ENCODE data around the gene CDH1. TPM values are rescaled to one million over a fixed set of nuclear protein-coding genes. Genes with fewer than 3 reads are reported as not detected.

Gene CDH1
- total and polyA plus RNA-seq, 2 experiments from 2014 or later = 64.1 to 142 TPM

DNA sequence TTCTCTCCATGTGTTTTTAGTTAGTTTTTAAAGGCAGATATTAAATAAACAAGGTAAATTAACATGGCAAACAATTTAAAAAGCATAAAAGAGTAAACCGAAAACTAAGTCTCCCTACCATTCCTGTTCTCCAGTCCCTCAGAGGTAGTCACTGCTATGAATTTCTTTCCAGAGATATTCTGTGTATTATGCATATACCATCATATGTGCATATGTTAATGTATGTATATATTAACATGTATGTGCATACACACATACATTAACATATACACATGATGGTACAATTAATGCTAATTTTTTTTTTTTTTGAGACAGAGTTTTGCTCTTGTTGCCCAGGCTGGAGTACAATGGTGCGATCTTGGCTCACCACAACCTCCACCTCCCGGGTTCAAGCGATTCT lies 138.8 kb downstream of the CDH1 start:
- H3K4me1 Mint-ChIP-seq = no peaks in the 10 kb centered on the region
- Histone ChIP-seq H3K27me3 (ENCODE audit: insufficient read depth) (no peaks in the 10 kb centered on the region), H3K9me2 (ENCODE audit: insufficient read depth) (no peaks in the 10 kb centered on the region), H3K4me1 (ENCODE audit: insufficient read depth) (no peaks in the 10 kb centered on the region), H3K4me3 (no peak overlapping the region), H4K20me1 (replicated peaks; ENCODE audit: insufficient read depth) (no peaks in the 10 kb centered on the region), H3F3A (replicated peaks; ENCODE audit: low read depth) (no peaks in the 10 kb centered on the region), H3K27ac (ENCODE audit: low read depth) (no peak overlapping the region), H3K36me3 (ENCODE audit: insufficient read depth) (peaks cover 14% of the 10 kb centered on the region), H3K4me2 (no peak overlapping the region), H2AFZ (no peak overlapping the region), H3K79me2 (replicated peaks; ENCODE audit: insufficient read depth) (no peaks in the 10 kb centered on the region)
- TF ChIP-seq, protein P1, sequence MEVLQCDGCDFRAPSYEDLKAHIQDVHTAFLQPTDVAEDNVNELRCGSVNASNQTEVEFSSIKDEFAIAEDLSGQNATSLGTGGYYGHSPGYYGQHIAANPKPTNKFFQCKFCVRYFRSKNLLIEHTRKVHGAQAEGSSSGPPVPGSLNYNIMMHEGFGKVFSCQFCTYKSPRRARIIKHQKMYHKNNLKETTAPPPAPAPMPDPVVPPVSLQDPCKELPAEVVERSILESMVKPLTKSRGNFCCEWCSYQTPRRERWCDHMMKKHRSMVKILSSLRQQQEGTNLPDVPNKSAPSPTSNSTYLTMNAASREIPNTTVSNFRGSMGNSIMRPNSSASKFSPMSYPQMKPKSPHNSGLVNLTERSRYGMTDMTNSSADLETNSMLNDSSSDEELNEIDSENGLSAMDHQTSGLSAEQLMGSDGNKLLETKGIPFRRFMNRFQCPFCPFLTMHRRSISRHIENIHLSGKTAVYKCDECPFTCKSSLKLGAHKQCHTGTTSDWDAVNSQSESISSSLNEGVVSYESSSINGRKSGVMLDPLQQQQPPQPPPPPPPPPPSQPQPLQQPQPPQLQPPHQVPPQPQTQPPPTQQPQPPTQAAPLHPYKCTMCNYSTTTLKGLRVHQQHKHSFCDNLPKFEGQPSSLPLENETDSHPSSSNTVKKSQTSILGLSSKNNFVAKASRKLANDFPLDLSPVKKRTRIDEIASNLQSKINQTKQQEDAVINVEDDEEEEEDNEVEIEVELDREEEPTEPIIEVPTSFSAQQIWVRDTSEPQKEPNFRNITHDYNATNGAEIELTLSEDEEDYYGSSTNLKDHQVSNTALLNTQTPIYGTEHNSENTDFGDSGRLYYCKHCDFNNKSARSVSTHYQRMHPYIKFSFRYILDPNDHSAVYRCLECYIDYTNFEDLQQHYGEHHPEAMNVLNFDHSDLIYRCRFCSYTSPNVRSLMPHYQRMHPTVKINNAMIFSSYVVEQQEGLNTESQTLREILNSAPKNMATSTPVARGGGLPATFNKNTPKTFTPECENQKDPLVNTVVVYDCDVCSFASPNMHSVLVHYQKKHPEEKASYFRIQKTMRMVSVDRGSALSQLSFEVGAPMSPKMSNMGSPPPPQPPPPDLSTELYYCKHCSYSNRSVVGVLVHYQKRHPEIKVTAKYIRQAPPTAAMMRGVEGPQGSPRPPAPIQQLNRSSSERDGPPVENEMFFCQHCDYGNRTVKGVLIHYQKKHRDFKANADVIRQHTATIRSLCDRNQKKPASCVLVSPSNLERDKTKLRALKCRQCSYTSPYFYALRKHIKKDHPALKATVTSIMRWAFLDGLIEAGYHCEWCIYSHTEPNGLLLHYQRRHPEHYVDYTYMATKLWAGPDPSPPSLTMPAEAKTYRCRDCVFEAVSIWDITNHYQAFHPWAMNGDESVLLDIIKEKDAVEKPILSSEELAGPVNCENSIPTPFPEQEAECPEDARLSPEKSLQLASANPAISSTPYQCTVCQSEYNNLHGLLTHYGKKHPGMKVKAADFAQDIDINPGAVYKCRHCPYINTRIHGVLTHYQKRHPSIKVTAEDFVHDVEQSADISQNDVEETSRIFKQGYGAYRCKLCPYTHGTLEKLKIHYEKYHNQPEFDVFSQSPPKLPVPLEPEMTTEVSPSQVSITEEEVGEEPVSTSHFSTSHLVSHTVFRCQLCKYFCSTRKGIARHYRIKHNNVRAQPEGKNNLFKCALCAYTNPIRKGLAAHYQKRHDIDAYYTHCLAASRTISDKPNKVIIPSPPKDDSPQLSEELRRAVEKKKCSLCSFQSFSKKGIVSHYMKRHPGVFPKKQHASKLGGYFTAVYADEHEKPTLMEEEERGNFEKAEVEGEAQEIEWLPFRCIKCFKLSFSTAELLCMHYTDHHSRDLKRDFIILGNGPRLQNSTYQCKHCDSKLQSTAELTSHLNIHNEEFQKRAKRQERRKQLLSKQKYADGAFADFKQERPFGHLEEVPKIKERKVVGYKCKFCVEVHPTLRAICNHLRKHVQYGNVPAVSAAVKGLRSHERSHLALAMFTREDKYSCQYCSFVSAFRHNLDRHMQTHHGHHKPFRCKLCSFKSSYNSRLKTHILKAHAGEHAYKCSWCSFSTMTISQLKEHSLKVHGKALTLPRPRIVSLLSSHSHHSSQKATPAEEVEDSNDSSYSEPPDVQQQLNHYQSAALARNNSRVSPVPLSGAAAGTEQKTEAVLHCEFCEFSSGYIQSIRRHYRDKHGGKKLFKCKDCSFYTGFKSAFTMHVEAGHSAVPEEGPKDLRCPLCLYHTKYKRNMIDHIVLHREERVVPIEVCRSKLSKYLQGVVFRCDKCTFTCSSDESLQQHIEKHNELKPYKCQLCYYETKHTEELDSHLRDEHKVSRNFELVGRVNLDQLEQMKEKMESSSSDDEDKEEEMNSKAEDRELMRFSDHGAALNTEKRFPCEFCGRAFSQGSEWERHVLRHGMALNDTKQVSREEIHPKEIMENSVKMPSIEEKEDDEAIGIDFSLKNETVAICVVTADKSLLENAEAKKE (CRISPR knock-in tag; IDR thresholded peaks at IDR 0.05) = no peak
- no peak for TF ChIP-seq NANOG (IDR thresholded peaks at IDR 0.05; ENCODE audit: borderline replicate concordance)
- no peak for TF ChIP-seq EZH2phosphoT487 (IDR thresholded peaks at IDR 0.05; ENCODE audit: unreplicated experiment)
- TF ChIP-seq, protein P2, sequence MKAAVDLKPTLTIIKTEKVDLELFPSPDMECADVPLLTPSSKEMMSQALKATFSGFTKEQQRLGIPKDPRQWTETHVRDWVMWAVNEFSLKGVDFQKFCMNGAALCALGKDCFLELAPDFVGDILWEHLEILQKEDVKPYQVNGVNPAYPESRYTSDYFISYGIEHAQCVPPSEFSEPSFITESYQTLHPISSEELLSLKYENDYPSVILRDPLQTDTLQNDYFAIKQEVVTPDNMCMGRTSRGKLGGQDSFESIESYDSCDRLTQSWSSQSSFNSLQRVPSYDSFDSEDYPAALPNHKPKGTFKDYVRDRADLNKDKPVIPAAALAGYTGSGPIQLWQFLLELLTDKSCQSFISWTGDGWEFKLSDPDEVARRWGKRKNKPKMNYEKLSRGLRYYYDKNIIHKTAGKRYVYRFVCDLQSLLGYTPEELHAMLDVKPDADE (IDR thresholded peaks at IDR 0.05) = no peak
- TF ChIP-seq EZH2 (IDR thresholded peaks at IDR 0.05; ENCODE audit: low read depth, unreplicated experiment) = no peak
- no peak for TF ChIP-seq CREB1 (CRISPR knock-in tag; IDR thresholded peaks at IDR 0.05; ENCODE audit: low read depth)
- no peak for TF ChIP-seq JUNB (IDR thresholded peaks at IDR 0.05; ENCODE audit: unreplicated experiment)
- no peak for TF ChIP-seq POLR2AphosphoS5 (IDR thresholded peaks at IDR 0.05; ENCODE audit: low read depth)
- TF ChIP-seq ZNF331 (CRISPR knock-in tag; IDR thresholded peaks at IDR 0.05; ENCODE audit: low read depth) = no peak
- TF ChIP-seq, protein P3, sequence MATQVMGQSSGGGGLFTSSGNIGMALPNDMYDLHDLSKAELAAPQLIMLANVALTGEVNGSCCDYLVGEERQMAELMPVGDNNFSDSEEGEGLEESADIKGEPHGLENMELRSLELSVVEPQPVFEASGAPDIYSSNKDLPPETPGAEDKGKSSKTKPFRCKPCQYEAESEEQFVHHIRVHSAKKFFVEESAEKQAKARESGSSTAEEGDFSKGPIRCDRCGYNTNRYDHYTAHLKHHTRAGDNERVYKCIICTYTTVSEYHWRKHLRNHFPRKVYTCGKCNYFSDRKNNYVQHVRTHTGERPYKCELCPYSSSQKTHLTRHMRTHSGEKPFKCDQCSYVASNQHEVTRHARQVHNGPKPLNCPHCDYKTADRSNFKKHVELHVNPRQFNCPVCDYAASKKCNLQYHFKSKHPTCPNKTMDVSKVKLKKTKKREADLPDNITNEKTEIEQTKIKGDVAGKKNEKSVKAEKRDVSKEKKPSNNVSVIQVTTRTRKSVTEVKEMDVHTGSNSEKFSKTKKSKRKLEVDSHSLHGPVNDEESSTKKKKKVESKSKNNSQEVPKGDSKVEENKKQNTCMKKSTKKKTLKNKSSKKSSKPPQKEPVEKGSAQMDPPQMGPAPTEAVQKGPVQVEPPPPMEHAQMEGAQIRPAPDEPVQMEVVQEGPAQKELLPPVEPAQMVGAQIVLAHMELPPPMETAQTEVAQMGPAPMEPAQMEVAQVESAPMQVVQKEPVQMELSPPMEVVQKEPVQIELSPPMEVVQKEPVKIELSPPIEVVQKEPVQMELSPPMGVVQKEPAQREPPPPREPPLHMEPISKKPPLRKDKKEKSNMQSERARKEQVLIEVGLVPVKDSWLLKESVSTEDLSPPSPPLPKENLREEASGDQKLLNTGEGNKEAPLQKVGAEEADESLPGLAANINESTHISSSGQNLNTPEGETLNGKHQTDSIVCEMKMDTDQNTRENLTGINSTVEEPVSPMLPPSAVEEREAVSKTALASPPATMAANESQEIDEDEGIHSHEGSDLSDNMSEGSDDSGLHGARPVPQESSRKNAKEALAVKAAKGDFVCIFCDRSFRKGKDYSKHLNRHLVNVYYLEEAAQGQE (IDR thresholded peaks at IDR 0.05; ENCODE audit: unreplicated experiment) = no peak
- DNase-seq (ENCODE audit: low spot score) (no peak), ATAC-seq (no peak)
- peaks cover 27% of the 10 kb centered on the region for H3K36me3 Mint-ChIP-seq (ENCODE audit: low read depth)
- H3K4me3 Mint-ChIP-seq = no peak overlapping the region
- no peaks in the 10 kb centered on the region for H3K9me3 Mint-ChIP-seq
- peaks cover 2% of the 10 kb centered on the region for H3K27me3 Mint-ChIP-seq (ENCODE audit: insufficient read depth, low read depth, poor library complexity)
- H3K27ac Mint-ChIP-seq = no peak overlapping the region

Data from GM23338 (cell line).